Brain microvascular endothelial cell (primary cell): ENCODE data around the gene RBP4.

ENCODE experiments used
- DNase-seq: peaks from one replicate; pipeline ENCODE4 v3.0.0-alpha.2; 2020
- H3K27ac ChIP-seq: fragments of 250-450 bp; sonication (Bioruptor Pico); 2 replicates; pipeline ENCODE4 v1.5.1; 2020; ENCODE audit warnings: mild to moderate bottlenecking, moderate library complexity
- H3K27me3 ChIP-seq: fragments of 250-450 bp; sonication (Bioruptor Pico); replicated peaks from 2 replicates; pipeline ENCODE4 v1.5.1; 2020; ENCODE audit warnings: mild to moderate bottlenecking
- H3K36me3 ChIP-seq: fragments of 250-450 bp; sonication (Bioruptor Pico); replicated peaks from 2 replicates; pipeline ENCODE4 v1.5.1; 2020; ENCODE audit warnings: mild to moderate bottlenecking
- H3K4me3 ChIP-seq: 2 replicates; pipeline ENCODE4 v1.5.1; 2011; ENCODE audit warnings: low read depth, mild to moderate bottlenecking, control low read depth, low read length, moderate library complexity
- CTCF ChIP-seq: IDR thresholded peaks from 2 replicates; pipeline ENCODE4 v1.5.1; 2011; ENCODE audit warnings: low read depth, mild to moderate bottlenecking, moderate library complexity, low read length, control low read depth, inconsistent platforms; ENCODE audit errors: missing control alignments
- in situ Hi-C: cut with HindIII; loops from 2 replicates; pipeline ENCODE4 v1.10.0; 2017; ENCODE audit warnings: low sequenced_read_pairs, low pct_ligation_motif_present

Gene RBP4

DNA sequence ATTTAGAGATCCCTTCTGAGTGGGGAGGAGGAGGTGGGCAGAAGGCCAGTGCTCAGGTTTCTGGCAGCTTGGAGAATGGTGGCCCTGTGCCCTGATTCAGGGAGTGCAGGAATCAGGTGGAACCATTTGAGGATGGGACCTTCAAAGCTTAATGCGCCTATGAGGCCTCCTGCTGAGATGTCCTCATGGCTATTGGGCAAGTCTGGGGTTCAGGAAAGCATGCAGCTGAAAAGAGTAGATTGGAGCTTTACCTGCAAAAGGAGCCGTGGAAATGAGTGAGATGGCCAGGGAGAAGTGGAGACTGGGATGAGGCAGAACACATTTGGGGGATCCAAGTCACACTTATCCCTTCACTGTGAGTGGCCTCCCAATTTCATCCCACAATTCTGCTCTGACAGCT is 28.4 kb downstream of the RBP4 start:
- Histone ChIP-seq H3K27ac (no peak overlapping the region), H3K36me3 (no peaks in the 10 kb centered on the region), H3K27me3 (peaks cover 40% of the 10 kb centered on the region), H3K4me3 (no peak overlapping the region)
- TF ChIP-seq CTCF, result no peak
- in situ Hi-C loops, result no loop called here
- no peak for DNase-seq

- DNase-seq, result no peak
- Histone ChIP-seq H3K27ac (no peak overlapping the region), H3K36me3 (no peaks in the 10 kb centered on the region), H3K27me3 (peaks cover 57% of the 10 kb centered on the region), H3K4me3 (no peak overlapping the region)
- TF ChIP-seq CTCF, result no peak
- in situ Hi-C loops, result no loop called here
Measured at GRCh38 chr10:93570383-93570782, 30.7 kb downstream of the RBP4 start.

- peaks cover 60% of the 10 kb centered on the region for H3K27me3 ChIP-seq
- no peak for TF ChIP-seq CTCF
- no peak for DNase-seq
- in situ Hi-C loops, result no loop called here
- H3K27ac ChIP-seq, result no peak overlapping the region
- no peak overlapping the region for H3K4me3 ChIP-seq
- H3K36me3 ChIP-seq, result no peaks in the 10 kb centered on the region
Measured at GRCh38 chr10:93568105-93568390, 33.0 kb downstream of the RBP4 start.

- TF ChIP-seq CTCF, result no peak
- Histone ChIP-seq H3K36me3 (no peaks in the 10 kb centered on the region), H3K27me3 (peaks cover 57% of the 10 kb centered on the region), H3K4me3 (no peak overlapping the region), H3K27ac (no peak overlapping the region)
- no peak for DNase-seq
- in situ Hi-C loops, result no loop called here
Measured at GRCh38 chr10:93567277-93568104, 33.5 kb downstream of the RBP4 start.

GRCh38 chr10:93566435-93567276 is 34.4 kb downstream of the RBP4 start, which contains the start of gene FFAR4:
Gene FFAR4, plus strand, starts transcription at chr10:93566665. Its CDS starts 56 bp downstream, at chr10:93566721.
- Histone ChIP-seq H3K36me3 (no peaks in the 10 kb centered on the region), H3K27me3 (peaks cover 51% of the 10 kb centered on the region), H3K4me3 (no peak within 1 kb of the TSS), H3K27ac (no peak within 1 kb of the TSS)
- no peak for TF ChIP-seq CTCF
- DNase-seq, result no peak
- in situ Hi-C loops, result no loop called here
